Central memory CD4-positive, alpha-beta T cell (primary cell): ENCODE data around the gene CPED1.
"Not testable (repeated sequence)": the region's sequence is repeated elsewhere in the genome, so short reads cannot be mapped to it uniquely, and the experiment has no call there.

Source experiments
- DNase-seq: peaks from one replicate; pipeline ENCODE4 v3.0.0; 2022

The CPED1 gene

DNA sequence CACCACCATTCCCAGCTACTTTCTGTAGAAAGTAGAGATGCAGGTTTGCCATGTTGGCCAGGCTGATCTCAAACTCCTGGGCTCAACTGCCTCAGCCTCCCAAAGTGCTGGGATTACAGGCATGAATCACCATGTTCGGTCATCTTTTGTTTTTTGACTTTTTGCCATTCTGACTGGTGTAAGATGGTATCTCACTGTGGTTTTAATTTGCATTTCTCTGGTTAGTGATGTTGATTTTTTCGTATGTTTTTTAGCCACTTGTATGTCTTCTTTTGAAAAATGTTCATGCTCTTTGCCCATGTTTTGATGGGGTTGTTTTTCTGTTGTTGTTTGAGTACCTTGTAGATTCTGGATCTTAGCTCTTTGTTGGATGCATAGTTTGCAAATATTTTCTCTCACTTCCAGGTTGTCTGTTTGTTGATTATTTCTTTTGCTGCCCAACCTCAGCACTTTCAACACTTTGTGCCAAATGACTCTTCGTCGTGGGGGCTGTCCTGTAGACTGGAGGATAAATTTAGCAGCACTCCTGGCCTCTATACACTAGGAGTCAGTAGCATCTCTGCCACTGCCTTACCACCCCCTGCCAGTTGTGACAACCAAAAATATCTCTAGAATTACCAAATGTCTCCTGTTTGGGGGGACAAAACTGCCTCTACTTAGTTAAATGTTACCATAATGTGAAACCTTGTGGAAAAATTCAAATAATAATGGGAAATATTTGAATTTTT, 6.5 kb upstream of the CPED1 start:
- no peak for DNase-seq

DNA sequence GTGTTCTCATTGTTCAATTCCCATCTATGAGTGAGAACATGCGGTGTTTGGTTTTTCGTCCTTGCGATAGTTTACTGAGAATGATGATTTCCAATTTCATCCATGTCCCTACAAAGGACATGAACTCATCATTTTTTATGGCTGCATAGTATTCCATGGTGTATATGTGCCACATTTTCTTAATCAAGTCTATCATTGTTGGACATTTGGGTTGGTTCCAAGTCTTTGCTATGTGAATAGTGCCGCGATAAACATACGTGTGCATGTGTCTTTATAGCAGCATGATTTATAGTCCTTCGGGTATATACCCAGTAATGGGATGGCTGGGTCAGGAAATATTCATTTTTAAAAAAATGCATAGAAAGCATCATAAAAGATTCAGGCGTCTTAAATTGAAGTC, 4.9 kb upstream of the CPED1 start:
- DNase-seq = not testable (repeated sequence)

DNA sequence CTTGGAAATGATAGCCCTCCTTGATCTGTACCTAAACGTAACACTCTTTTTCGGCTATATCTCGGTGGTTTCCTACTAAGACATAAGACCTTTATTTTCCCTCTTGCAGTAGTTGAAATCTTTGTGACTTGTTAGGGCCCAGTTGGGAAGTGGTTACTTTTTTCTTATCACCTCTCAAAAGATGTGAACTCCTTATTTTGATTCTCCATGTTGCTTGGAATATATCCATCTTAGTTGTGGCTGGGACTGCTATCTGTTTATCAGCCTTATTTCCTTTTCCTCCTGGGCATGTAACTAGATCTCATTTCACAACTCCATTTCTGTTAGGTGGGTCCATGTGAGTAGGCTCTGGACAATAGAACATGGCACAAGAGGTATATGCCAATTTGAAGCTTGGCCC, 4.1 kb upstream of the CPED1 start:
- no peak for DNase-seq

DNA sequence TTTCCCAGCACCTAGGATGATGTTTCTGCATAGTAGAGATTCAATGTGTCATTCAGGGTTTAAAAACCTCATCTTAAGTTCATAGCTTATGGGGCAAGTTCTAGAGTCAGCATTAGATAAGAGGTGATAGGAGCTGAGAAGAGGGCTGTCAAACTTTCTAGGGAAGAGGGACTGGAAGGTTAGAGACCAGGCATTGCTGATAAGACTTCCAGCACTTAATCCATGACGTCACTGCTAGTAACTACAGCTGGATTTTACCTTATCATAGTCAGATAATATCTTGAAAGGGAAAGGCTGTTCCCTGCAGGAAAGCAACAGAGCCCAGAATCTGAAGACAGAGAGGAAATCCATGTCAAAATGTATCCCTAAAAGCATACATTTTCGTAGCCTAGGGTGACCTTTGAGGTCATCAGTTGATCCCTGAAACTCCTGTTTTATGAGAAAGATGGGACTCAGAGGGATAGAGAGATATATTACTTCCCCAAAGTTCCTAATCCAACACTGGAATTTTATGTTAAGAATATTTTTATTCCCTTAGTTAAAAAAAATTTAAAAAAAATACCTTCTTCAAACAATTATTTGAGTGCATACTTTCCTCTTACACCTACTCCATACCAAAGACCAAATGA, 3.3 kb upstream of the CPED1 start:
- DNase-seq = no peak

DNA sequence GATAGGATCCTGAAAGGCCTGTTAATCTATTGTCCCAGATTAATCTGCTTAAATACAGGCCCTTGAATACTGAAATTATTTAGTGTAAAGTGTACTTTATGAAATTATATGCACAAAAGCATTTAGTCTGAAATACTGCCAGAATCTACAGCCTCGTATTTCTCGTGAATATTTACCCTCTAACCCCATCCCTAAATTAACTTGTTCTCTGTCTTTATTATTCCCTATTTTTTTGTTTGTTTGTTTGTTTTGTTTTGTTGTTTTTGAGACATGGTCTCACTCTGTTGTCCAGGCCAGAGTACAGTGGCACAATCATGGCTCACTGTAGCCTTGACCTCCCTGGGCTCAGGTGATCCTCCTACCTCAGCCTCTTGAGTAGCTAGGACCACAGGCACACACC, 2.7 kb upstream of the CPED1 start:
- no peak for DNase-seq

DNA sequence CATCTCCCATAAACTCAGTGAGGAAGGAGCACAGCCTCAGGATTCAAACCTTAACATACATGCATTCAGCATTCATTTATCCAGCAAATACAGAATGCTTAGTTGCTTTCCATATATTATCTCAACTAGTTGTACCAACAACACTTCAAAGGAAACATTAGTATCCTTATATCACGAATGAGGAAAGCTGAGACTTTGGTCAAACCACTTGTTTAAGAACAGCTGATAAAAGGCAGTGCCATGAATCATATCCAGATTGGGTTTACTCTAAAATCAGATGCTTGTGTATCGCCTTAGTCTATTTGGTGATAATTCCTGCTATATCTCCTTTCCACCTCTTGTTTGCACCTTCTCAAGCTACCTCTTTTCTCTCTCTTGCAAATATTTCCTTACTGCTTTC, 1.9 kb upstream of the CPED1 start:
- DNase-seq = no peak

DNA sequence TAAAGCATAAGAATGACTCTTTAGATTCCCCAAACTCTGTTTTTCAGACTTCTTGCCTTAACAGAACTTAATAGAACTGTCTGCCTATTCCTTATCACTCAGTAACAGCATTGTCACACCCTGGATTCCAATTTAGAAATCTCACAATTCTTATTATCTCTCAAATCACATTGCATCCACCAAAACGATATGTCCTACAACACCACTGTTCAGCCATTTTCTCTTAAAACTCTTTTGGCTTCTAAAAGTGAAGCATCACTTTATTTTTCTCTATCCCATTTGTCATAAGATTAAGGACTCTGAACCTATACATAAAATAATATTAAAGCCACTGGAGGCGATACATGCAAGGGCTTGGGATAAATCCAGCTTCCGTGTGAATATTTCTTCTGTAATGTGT, 1.2 kb upstream of the CPED1 start:
- no peak for DNase-seq

DNA sequence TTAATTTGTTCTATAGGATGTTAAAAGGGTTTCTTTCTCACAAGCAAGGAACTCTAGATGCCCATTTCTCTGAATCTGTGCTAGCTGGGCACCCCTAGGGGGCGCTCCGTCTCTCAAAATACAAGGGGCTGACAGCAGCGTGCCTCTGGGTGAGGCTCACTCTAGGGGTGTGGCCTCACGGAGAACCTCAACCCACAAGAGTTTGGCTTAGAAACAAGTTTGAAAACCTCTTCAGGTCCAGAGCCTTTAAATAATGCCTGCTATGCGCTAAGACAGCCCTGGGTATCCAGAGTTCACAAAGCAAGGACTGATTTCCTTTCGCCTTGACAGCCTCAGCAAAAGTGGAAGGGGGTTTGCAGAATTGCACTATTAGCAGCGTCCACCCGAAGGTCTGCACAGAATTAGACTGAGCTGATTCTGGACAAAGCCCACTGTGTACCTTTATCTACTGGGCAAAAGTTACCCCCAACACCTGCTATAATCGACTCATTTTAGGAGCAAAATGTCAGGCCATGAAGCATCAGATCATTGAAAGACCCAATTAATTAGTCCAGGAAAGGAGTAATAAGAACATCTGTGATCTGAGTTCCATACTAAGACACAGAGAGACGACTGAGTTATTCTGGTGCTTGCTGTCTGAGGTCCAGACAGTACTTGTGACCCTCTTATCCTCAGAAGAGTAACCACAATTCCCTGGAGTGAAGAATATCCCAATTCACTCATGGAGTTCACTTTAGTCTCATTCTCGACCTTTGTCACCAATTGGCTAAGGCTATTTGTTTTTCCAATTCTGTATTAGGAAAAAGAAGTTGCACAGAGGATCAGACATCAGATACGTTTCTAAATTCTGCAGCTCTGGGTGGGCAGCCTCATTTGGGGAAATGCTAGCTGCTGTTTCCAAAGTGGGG, 574 bp upstream of the CPED1 start:
- DNase-seq = peak; percentile 81

DNA sequence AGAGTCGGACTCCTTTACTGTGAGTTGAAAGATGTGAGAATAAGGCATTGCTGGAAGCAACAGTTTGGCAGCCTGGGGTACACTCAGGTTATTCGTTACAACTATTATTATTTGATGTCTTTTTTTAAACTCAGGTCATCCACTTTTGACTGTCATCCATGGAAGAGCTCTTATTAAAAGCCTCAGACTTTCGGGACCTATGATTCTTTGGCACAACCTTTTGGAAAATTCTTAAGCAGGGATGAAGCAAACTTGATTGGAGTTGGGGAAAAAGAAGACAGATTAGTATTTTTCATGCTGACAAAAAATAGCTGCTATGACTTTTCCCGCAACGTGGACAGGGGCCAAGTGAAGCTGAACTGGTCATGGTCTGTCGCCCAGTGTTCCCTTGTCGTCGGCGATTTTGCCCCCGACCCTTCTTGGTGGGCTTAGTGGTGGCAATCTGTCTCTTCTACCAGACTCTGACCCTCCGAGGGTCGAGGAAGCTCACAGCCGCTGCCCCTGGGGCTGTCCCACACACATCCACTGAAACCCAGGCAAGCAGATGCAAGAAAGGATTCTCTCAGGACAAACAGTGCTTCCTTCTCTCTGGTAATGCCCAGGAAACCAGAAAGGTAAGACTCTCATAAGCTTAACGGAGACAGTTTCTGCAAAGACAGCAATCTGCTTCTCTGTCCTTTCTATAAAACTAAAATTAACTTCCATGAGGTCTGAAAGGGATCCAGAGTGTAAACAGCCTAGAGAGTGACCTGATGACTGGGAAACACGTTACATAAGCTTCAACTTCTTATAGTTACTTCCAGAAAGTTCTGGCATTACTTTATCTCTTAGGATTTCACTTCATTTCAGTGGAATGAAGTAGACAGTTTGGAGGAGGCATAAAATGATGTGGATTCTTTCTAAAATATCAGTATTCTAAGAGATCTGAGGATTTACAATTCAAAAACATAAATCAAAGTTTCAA, 1.0 kb downstream of the CPED1 start:
- no peak for DNase-seq

DNA sequence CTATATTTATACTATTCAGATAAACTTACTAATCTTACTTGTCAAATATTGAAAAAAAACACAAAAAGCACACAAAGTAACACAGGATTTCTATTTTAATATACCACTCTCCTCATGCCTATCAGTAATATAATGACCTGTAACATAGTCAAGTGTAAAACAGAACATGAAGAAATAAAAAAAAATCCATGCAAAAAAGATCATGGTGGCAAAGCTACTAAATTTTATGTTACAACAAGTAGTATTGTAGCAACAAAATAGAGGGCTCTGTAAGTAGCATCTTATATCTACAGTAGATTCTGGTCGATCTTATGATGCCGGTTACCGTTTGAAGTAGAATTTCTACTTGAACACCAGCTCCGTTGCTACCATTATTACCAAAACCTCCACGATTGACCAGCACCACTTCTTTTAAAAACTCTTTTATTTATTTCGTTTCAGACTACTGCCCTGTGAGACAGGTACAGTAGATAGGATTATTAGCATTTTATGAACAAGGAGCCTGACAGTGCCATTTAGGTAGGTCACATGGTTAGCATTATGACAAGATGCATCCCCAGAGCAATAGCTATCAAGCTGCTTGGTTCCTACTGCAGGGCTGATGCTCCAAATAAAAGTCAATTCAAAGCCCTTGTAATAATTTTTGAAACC, 2.1 kb downstream of the CPED1 start:
- no peak for DNase-seq

DNA sequence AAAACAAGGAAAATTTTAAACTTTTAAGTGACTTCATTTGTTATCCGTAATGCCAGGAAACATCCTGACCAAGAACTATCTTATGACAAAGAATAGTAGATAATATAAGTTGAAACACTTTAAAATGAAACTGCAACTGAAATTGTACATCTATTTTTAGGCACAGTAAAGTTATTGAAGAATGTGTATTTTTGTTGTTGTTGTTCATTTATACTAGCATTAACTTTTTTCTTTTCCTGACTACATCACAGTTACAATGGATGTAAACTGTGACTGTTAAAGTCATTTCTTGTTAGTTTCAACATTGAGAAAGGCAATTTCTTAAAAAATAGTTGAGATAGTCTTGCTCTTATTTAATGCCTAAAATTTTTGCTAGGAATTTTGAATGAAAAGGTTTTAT, 2.6 kb downstream of the CPED1 start:
- no peak for DNase-seq

DNA sequence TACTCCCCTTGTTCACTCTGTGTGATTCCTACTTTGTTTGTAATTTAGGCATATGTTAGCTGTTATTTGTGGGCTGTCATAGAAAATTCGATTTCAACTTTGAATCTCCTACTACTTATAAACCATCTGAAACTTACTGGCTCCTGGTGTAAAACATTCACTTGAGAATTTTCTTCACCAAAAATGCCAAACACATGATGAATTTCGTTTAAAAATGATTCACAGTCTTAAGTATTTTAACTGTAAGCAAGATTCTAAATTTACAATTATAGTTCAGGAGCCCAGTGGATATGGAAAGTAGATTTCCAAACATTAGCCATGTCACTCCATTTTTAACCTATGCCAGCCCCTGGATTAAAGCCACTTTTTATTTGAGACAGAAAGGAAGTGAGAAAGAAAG, 3.1 kb downstream of the CPED1 start:
- DNase-seq = no peak

DNA sequence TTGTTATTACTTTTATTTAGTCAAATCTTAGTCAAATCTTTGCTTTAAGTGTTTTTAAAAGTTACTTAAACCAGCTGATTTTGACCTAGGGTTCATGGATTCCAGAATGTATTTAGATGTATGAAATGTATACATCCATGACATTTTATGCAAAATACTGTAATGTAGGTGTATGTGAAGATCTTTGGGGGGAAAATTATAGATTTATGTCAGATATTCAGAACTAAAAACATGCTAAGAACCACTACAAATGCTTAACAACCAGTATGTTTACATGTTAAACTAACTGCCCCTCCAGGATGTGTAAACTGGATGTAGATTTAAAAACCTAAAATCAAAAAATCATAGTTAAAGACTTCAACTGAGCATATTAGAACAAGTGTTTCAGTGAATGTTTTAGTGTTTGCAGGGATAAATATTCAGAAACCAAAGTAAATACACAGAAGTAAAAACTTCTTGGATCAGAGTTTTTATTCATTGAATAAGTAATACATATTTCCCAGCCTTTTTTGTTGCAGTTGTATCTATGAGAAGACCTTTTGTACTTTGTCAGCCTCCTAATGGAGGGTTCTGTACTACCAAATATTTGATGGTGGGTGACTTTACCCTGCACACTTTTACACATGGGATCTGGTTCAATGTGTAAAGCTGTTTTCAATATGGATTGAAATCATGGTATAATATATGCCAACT, 3.9 kb downstream of the CPED1 start:
- DNase-seq = no peak

DNA sequence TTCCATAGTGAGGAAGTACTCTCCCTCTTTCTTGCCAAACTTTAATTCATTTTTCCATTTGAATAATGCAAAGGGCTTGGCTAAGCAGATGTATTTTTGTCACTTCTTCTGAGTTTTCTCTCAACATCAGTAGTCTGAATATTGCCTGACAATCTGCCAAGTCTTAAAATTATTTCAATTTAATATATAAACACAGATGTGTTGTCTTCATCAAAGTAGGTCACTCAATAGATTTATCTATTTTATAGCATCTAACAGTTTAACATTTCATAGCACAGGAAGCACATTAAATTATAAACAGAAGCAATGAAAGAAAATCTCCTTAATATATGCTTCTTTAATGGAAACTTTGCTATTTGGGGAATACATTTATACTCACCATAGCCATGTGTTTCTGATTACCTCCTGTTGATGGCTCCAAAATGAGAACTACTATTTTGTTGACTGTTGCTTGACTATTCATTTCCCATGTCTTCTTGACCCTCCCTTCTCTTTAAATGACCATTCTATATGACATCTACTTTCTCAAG, 4.5 kb downstream of the CPED1 start:
- no peak for DNase-seq

DNA sequence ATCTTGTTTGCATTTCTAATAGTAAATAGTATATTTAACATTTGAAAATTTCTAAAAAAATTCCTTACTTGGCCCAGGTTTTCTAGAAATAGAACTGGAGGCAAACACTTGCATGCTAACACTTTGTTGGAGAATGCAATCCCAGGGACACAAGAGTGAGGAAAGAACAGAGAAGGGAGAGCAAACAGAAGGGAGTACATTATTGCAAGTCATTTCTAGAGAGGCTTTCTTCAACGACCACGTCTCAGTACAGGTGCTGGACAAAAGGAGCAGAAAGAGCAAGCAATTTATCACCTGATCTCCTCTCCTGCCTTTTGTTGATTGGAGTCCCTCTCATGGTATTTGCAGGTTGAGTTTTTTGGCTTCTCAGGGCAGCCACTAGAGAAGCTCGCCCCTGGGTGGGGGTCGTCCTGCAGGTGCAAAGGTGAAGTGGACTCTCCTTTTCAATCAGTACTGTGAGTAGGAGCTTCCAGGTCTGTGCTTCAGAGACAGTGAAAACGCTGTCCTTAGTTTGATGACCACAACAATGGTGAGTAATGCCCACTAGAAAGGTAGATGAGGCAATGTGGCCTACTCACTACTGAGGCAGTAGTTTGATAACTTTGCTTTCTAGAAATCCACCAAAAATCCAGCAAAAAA, 5.2 kb downstream of the CPED1 start:
- DNase-seq = no peak

DNA sequence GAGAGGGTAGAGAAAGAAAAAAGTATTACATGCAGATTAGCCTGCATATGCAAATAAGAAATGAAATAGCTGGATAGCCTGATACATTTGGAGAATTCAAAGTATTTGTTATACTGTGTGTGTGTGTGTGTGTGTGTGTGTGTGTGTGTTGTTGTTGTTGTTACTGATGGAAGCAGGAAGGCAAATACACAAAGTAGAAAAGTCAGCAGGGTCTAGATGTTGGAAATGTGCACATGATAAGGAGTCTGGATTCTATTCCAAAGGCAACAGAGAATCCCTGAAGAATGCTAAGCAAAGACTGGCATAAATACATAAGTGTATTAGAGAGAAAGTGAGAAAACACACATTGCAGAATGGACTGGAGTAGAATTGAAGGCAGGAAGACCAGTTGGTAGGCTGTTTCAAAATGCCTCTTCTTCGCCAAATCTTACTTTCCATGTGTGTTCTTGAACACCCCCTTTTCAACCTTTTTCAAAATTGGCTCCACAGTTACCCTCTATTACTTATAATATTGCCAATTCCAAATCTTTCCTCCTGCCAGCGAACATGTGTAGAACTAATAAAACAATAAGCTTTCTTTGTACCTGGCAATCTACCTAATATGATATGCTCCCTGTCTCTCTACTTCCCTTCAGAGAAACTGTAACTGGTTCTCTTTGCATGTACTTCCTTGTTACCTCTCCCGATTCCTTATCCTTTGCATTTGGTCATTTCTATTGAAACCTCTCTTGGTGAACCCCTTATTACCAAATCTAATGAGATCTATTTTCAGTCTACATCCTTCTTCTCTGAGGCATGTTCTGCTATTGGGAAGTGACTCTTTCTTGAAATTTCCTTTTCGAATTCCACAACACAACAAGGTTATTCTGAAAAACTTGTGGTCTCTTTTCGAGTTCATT, 6.2 kb downstream of the CPED1 start:
- no peak for DNase-seq

DNA sequence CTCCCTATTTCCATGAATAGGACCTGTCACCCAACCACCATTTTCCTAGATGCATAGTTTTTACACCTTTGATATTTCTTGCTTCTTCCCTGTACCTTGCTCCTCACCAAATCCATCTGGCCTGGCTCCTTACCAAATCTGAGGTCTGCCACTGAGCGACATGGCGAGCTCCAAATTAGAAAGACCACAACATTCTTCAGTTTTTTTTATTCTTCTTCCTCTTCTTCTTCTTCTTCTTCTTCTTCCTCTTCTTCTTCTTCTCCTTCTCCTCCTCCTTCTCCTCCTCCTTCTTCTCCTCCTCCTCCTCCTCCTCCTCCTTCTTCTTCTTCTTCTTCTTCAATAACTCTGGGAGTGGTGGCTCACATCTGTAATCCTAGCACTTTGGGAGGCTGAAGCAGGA, 7.1 kb downstream of the CPED1 start:
- DNase-seq = no peak

DNA sequence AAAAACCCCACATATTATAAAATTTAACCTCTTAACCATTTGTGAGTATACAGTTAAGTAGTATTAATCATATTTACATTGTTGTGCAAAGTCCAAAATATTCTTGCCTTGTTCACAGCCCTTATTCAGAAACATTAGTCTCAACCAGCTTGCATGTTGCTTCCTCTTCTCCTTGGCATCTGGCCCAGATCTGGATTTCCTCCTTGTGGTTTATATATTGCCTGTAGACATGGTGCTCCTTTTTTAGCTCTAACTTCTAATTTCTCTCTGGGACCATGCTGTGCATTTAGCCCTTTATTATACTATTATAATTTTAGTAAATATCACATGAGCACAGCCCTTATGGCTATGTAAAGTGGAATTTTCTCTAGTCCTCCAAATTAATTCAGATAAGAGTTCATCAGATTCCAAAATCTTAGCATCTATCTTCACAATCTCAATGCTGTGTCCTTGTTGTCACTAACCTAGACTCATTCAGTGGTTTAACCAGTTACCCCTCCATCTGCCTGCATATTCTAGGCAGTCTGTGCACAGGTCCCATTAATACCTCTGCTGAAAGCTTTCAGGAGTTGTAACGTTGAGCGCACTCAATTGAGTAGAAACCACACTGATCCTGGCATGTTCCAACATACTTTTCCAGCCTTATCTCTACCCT, 7.9 kb downstream of the CPED1 start:
- DNase-seq = peak; percentile 61

DNA sequence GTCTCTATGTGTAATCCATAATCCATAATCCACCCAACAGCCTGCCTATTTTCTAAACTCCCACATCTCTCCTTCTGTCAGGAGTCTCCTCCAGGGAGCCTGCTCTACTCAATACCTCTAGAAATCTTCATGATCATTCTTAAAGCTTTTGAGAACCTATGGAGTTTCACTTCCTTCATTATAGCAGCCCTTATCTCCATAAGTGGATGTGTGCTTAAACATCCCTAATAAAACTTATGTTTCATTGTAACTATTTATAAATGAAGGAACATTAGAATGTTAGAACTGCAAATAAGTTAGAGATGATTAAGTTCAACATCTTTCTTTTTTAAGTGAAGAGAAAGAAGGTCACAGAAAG, 8.5 kb downstream of the CPED1 start:
- no peak for DNase-seq
